DMS53 (cell line): ENCODE data around the gene TBC1D14.
"Not testable (repeated sequence)": the region's sequence is repeated elsewhere in the genome, so short reads cannot be mapped to it uniquely, and the experiment has no call there.

ENCODE experiments used
- DNase-seq: peaks from one replicate; lab custom pipeline; 2025; lab: John Stamatoyannopoulos, UW

The TBC1D14 gene

DNA sequence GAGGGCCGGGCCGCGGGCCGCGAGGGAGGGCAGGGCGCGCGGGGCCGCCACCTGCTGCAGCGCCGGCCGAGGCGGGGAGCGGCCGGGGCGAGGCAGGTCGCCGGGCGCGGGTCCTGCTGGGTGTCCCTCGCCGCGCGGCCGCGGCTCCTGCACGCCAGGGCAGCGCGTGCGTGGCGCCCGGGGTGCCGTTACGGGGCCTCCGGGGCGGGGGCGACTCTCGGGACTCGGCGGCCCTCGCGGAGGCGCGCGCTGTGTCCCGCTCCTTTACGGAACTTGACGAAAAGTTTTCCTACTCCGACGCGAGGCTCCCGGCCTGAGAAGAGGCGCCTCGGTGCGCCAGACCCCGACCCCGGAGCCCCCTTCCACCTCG lies 329 bp downstream of the TBC1D14 start:
- peak; percentile 91 for DNase-seq

DNA sequence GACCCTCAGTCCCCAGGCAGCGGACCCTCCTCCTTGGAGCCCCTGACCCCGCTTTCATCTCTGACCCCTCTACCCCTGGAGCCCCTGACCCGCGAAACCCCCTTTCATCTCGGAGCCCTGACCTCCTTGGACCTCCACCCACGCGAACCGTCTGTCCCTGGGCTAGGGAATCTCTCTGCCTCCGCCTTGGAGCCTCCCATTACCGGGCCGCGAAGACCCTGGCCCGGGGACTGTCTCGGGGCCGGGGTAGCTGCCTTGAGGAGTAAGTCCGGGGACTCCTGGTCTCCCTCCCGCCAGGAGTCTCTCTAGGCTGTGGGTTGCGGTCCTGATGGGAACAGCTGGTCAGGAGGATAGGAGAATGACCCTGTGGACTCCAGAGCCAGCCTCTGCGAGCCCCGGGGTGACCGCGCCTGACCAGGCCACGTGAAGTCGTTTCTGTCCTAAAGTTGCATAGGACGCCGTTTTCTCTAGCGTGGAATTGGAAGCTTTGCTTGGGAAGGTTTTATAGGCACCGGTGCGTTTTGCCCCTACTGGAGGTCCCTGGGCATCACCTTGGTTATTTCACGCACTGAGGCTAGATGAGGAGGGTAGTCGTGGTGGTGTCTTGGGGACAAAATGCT lies 824 bp downstream of the TBC1D14 start:
- DNase-seq, result peak; percentile 60

- no peak for DNase-seq
Observed at GRCh38 chr4:6910960-6911874, 1.6 kb downstream of the TBC1D14 start.

DNA sequence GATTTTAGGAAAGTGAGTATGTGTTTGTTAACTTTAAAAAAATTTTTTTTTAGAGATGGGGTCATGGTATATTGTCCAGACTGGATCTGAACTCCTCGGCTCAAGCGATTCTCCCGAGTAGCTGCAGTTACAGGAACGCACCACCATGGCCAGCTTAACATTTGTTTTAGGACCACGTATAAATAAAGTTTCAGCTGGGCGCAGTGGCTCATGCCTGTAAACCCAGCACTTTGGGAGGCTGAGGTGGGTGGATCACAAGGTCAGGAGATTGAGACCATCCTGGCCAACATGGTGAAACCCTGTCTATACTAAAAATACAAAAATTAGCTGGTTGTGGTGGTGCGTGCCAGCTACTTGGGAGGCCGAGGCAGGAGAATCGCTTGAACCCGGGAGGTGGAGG lies 2.3 kb downstream of the TBC1D14 start:
- DNase-seq, result not testable (repeated sequence)

- DNase-seq, result no peak
Observed at GRCh38 chr4:6912441-6912840, 2.8 kb downstream of the TBC1D14 start.

GRCh38 chr4:6913350-6913905 lies 3.8 kb downstream of the TBC1D14 start:
- DNase-seq, result no peak

GRCh38 chr4:6914448-6914847 lies 4.8 kb downstream of the TBC1D14 start:
- DNase-seq, result no peak

DNA sequence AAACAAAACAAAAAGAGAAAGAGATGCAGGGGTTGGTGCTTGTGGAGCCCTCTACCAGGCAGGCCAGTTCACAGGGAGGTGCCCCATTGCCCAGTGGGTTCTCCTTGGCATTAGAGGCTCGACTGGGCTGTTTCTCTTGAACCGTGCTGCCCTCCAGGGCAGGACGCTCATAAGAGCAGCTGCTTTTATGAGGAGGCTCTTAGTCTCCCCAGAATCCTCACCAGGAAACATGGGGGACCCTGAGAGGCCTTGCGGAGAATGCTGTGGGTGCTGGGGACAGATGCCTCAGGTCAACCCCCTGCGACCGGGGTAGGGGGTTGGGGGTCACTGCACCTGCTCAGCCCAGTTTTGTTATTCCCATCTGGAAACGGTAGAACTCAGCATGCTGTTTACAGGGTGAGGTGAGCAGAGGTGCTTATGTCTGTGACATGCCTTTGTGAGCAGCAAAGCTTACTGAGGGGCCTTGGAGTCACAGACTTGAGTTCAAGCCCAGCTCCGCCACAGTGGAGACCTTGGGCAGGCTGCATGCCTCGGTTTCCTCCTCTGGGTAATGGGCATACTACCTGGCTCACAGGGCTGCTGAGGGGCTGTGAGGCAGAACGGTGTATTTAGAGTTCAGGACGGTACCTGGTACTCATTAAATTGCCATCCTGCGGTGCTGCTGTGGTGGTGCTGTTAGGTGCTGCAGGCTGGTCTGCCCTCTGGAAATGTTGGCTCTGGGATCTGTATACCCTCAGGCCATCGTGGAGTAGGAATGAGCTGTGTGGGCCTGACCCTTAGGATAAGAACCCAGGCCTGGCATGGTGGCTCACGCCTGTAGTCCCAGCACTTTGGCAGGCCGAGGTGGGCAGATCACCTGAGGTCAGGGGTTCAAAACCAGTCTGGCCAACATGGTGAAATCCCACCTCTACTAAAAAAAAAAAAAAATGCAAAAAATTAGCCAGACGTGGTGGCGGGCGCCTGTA lies 5.7 kb downstream of the TBC1D14 start:
- DNase-seq, result no peak

GRCh38 chr4:6916069-6916586 lies 6.5 kb downstream of the TBC1D14 start:
- DNase-seq, result no peak

DNA sequence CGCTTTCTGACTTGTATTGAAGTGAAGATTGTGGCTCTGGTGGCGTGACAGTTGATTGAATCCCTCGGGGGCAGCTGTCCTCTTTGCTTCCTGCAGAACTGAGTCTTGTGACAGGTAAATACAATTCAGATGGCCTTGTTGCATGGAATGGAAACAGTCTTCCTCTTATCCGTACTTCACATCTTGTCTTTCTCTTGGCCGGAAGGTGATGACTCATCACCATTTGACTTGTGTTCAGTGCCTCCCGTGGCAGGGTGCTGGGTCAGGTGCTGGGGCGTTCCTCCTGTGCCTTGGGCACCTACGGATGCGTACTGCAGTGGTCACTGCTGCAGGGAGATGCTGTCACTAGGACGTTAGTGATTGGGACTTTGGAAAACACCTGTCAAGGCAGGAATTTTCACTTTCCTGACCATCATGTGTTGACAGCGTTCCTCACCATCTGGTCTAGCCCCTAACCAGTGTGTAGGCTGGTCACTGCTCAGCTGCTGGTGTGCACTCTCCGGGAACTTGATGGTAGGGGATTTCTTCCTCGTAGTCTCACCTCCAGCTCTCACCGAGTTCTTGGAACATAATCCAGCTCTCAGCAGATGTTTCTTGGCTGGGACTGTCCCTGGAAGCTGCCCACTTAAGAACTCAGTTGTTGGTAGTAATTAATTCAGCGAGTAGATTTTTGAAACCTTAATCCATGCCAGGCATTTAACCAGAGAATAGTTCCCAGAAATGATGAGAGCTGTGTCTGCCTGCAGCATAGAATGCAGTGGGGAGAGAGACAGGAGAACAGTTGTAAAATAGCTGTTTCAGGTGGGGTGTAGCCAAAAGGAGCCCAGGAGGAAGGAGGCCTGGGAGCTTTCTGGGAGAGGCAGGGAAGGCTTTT lies 7.2 kb downstream of the TBC1D14 start:
- DNase-seq, result peak; percentile 88

GRCh38 chr4:6917461-6918271 lies 8.0 kb downstream of the TBC1D14 start:
- peak; percentile 98 for DNase-seq

DNA sequence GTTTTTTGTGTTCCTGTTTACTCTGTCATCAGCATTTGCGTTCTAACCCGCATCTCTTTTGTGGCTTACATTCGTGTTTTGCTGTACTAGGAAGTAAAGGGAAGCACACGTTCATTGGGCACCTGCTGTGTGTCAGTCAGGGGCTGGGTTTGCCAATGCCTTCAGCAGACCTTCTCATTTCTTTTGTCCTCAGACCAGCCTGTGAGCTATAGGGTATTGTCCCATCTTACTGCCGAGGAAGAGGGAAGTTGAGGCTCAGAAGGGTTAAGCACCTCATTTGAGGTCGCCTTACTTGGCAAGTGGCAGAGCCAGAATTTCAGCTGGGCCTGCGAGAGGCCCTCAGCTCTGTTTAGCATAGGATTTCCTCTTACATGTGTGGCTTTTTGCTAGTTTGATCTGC lies 8.7 kb downstream of the TBC1D14 start:
- peak; percentile 41 for DNase-seq

- DNase-seq, result peak; percentile 61
Observed at GRCh38 chr4:6920171-6920570, 10.5 kb downstream of the TBC1D14 start.

DNA sequence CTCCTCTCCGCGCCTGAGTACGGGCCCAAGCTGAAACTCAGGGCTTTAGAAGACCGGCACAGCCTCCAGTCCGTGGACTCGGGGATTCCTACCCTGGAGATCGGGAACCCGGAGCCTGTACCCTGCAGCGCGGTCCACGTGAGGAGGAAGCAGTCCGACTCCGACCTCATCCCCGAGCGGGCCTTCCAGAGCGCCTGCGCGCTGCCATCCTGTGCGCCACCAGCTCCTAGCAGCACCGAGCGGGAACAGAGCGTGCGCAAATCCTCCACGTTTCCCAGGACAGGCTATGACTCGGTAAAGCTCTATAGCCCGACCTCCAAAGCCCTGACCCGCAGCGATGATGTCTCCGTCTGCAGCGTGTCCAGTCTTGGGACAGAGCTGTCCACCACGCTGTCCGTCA lies 13.9 kb downstream of the TBC1D14 start:
- DNase-seq, result no peak

DNA sequence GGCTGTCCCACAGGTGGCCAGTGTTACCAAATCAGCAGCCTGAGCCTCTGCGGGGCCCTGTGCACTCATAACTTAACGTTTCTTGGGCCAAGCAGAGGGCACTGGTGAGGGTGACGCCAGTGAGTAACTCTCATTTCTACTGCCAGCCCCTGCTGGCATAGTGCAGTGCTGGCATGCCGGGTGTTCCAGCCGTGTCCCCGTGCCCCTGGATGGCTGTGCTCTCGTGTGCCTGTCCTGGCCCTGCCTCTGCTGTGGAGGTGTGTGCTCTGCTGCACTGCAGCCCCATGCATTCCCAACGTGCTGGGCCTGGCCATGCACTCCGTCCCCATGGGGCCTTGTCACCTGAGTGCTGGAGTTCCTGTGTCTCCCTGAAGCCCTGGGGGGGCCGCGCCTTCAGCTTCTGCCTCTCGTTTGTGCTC lies 14.7 kb downstream of the TBC1D14 start:
- no peak for DNase-seq

- no peak for DNase-seq
Observed at GRCh38 chr4:6925357-6925836, 15.8 kb downstream of the TBC1D14 start.

- no peak for DNase-seq
Observed at GRCh38 chr4:6926081-6926480, 16.5 kb downstream of the TBC1D14 start.

- no peak for DNase-seq
Observed at GRCh38 chr4:6926681-6927478, 17.3 kb downstream of the TBC1D14 start.

DNA sequence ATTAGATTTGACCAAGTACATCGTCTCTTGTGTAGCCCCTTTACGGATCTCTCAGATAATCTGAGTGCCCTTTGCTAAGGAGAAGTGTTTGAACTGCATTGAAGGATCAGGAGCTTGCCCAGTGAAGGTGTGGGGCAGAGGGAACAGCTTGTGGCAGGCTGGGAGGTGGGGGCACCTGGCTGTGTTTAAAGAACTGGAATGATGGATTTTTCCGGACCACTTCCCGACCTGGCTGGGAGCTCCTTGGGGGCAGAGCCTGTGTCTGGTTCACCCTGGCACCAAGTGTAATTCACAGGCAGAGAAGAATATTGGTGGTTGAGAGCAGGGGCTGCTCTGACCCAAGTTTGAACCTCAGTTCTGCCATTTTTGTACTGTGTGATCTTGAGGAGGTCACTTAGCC lies 18.5 kb downstream of the TBC1D14 start:
- DNase-seq, result no peak
